ENCODE data around the gene FOXL2NB. TPM values are rescaled to one million over a fixed set of nuclear protein-coding genes. Genes with fewer than 3 reads are reported as not detected.

Gene FOXL2NB
- total RNA-seq, 2 experiments from 2014 or later: not detected

- intact Hi-C loops (cut with micrococcal nuclease; ENCODE audit: unreplicated experiment): no loop called here
- H4K20me1 ChIP-seq (ENCODE audit: insufficient read depth, low read length): no peaks in the 10 kb centered on the region
- H3K27ac ChIP-seq (ENCODE audit: low read depth, low read length, poor library complexity, severe bottlenecking): no peak overlapping the region
- no peaks in the 10 kb centered on the region for H3K79me2 ChIP-seq (ENCODE audit: insufficient read depth, low read depth, low read length)
- no peaks in the 10 kb centered on the region for H3K9me3 ChIP-seq (ENCODE audit: low read length)
- H2AFZ ChIP-seq (ENCODE audit: low read length): no peak overlapping the region
- ChIA-PET POLR2A (no interaction called here), CTCF (ENCODE audit: unreplicated experiment) (no interaction called here)
- DNase-seq (ENCODE audit: low spot score): no peak
- H3K36me3 ChIP-seq (ENCODE audit: insufficient read depth, low read length): no peaks in the 10 kb centered on the region
- H3K4me2 ChIP-seq (ENCODE audit: low read length): no peak overlapping the region
- no peaks in the 10 kb centered on the region for H3K9me2 ChIP-seq (ENCODE audit: insufficient read depth, low read length)
- no TSS peak for BruUV-seq (replicated peaks)
- no peak for TF ChIP-seq EZH2phosphoT487 (IDR thresholded peaks at IDR 0.05; ENCODE audit: borderline replicate concordance, low read depth, low read length)
- no peak for TF ChIP-seq CTCF (conservative IDR thresholded peaks at IDR 0.05; ENCODE audit: low read length)
- H3K4me1 ChIP-seq (ENCODE audit: insufficient read depth, low read length, poor library complexity, severe bottlenecking): no peaks in the 10 kb centered on the region
- no peak overlapping the region for H3K4me3 ChIP-seq (ENCODE audit: low read depth, low read length, poor library complexity, severe bottlenecking)
These were observed 37.8 kb downstream of the FOXL2NB start for GRCh38 chr3:138984816-138985215.

- Histone ChIP-seq H4K20me1 (ENCODE audit: insufficient read depth, low read length) (no peaks in the 10 kb centered on the region), H3K4me1 (ENCODE audit: insufficient read depth, low read length, poor library complexity, severe bottlenecking) (no peaks in the 10 kb centered on the region), H3K27ac (ENCODE audit: low read depth, low read length, poor library complexity, severe bottlenecking) (no peak overlapping the region), H3K9me2 (ENCODE audit: insufficient read depth, low read length) (no peaks in the 10 kb centered on the region), H3K4me2 (ENCODE audit: low read length) (no peak overlapping the region), H3K36me3 (ENCODE audit: insufficient read depth, low read length) (no peaks in the 10 kb centered on the region), H3K4me3 (ENCODE audit: low read depth, low read length, poor library complexity, severe bottlenecking) (no peak overlapping the region), H3K9me3 (ENCODE audit: low read length) (no peaks in the 10 kb centered on the region), H2AFZ (ENCODE audit: low read length) (no peak overlapping the region), H3K79me2 (ENCODE audit: insufficient read depth, low read depth, low read length) (no peaks in the 10 kb centered on the region)
- TF ChIP-seq CTCF (conservative IDR thresholded peaks at IDR 0.05; ENCODE audit: low read length): no peak
- no TSS peak for BruUV-seq (replicated peaks)
- DNase-seq (ENCODE audit: low spot score): no peak
- CTCF ChIA-PET (ENCODE audit: unreplicated experiment): no interaction called here
- intact Hi-C loops (cut with micrococcal nuclease; ENCODE audit: unreplicated experiment): no loop called here
- POLR2A ChIA-PET: no interaction called here
These were observed 38.9 kb downstream of the FOXL2NB start for GRCh38 chr3:138985932-138986331.

GRCh38 chr3:138987181-138987580, 40.2 kb downstream of the FOXL2NB start:
- Histone ChIP-seq H2AFZ (ENCODE audit: low read length) (no peak overlapping the region), H3K36me3 (ENCODE audit: insufficient read depth, low read length) (no peaks in the 10 kb centered on the region), H3K4me2 (ENCODE audit: low read length) (no peak overlapping the region), H3K9me3 (ENCODE audit: low read length) (no peaks in the 10 kb centered on the region), H3K4me1 (ENCODE audit: insufficient read depth, low read length, poor library complexity, severe bottlenecking) (no peaks in the 10 kb centered on the region), H4K20me1 (ENCODE audit: insufficient read depth, low read length) (no peaks in the 10 kb centered on the region), H3K79me2 (ENCODE audit: insufficient read depth, low read depth, low read length) (no peaks in the 10 kb centered on the region), H3K27ac (ENCODE audit: low read depth, low read length, poor library complexity, severe bottlenecking) (no peak overlapping the region), H3K4me3 (ENCODE audit: low read depth, low read length, poor library complexity, severe bottlenecking) (no peak overlapping the region), H3K9me2 (ENCODE audit: insufficient read depth, low read length) (no peaks in the 10 kb centered on the region)
- TF ChIP-seq CTCF (conservative IDR thresholded peaks at IDR 0.05; ENCODE audit: low read length) (no peak), EZH2phosphoT487 (IDR thresholded peaks at IDR 0.05; ENCODE audit: borderline replicate concordance, low read depth, low read length) (no peak)
- intact Hi-C loops (cut with micrococcal nuclease; ENCODE audit: unreplicated experiment): no loop called here
- DNase-seq (ENCODE audit: low spot score): no peak
- POLR2A ChIA-PET: interaction anchor here (1.0 to 1.2 kb wide), 2 partner anchors 11 to 13 kb away, joined by 3 to 6 read pairs; no protein-coding TSS in a partner anchor
- BruUV-seq (replicated peaks): no TSS peak
- CTCF ChIA-PET (ENCODE audit: unreplicated experiment): no interaction called here

All from OCI-LY7 (cell line).